Measurements from ENCODE around the gene ATG5.

DNA sequence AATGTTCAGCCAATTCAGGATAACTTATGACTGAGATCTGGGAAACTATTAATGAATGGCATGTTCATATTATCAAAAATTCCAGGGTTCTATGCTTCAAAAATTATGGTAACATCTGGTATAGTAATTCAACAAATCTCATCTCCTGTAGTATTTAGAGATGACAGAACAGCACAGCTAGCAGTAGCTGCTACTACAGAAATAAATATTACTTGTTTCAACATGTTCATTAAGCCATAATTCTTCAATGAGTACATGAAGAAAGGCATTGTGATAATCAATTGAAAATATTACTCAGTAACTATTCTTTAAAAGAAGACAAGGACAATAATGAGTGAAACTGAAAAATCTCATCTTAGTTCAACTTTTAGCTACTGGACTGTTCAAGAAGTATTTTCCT, 66.8 kb downstream of the ATG5 start:
- TF ChIP-seq, protein P1, sequence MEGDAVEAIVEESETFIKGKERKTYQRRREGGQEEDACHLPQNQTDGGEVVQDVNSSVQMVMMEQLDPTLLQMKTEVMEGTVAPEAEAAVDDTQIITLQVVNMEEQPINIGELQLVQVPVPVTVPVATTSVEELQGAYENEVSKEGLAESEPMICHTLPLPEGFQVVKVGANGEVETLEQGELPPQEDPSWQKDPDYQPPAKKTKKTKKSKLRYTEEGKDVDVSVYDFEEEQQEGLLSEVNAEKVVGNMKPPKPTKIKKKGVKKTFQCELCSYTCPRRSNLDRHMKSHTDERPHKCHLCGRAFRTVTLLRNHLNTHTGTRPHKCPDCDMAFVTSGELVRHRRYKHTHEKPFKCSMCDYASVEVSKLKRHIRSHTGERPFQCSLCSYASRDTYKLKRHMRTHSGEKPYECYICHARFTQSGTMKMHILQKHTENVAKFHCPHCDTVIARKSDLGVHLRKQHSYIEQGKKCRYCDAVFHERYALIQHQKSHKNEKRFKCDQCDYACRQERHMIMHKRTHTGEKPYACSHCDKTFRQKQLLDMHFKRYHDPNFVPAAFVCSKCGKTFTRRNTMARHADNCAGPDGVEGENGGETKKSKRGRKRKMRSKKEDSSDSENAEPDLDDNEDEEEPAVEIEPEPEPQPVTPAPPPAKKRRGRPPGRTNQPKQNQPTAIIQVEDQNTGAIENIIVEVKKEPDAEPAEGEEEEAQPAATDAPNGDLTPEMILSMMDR (IDR thresholded peaks at IDR 0.05), result no peak
- TF ChIP-seq POLR2AphosphoS5 (IDR thresholded peaks at IDR 0.05) (no peak), EP300 (IDR thresholded peaks at IDR 0.05) (no peak), POLR2A (IDR thresholded peaks at IDR 0.05) (no peak)
